H1 (cell line): ENCODE data around the gene IGFL3. TPM values are rescaled to one million over a fixed set of nuclear protein-coding genes. Genes with fewer than 3 reads are reported as not detected.

ENCODE experiments used
- CHD7 ChIP-seq: fragments of 300-600 bp; sonication (generic); IDR thresholded peaks from 2 replicates; pipeline ENCODE4 v1.7.1; 2012; ENCODE audit warnings: low read length, moderate library complexity, mild to moderate bottlenecking, inconsistent platforms; ENCODE audit not compliant: insufficient replicate concordance
- JUND ChIP-seq: IDR thresholded peaks from 2 replicates; pipeline ENCODE4 v1.6.1; 2011; ENCODE audit warnings: mild to moderate bottlenecking, improper control_type of control experiment, low read length
- SRF ChIP-seq: IDR thresholded peaks from 2 replicates; pipeline ENCODE4 v1.6.1; 2011; ENCODE audit warnings: mild to moderate bottlenecking, low read depth, low read length, moderate library complexity
- TCF12 ChIP-seq: IDR thresholded peaks from 2 replicates; pipeline ENCODE4 v1.6.1; 2011; ENCODE audit warnings: low read depth, mild to moderate bottlenecking, low read length
- polyA plus RNA-seq, 7 experiments: library from polyadenylated mRNA; depleted of rRNA in 3 of 7; stranded (reverse) in 5 of 7; unstranded in 2 of 7; fragments of >200 nt in 5 of 7; fragments of 200-250 nt in 2 of 7; gene quantifications; 1 replicate in 5 of 7; 2 replicates in 1 of 7; 4 replicates in 1 of 7; pipeline versions ENCODE4 v1.2.1 to v1.2.3, GENCODE V29; 2011 to 2013; ENCODE audit warnings: missing spikeins in 2 of 7, mixed read lengths in 2 of 7
- total RNA-seq: library from RNA; stranded (reverse); fragmentation: NEBNext Ultra II Directional; extraction: Animal tissue kit (Norgen Biotek cat#: 25700); gene quantifications from 2 replicates; pipeline ENCODE4 v1.2.1, GENCODE V29; 2021

The IGFL3 gene
- total and polyA plus RNA-seq, 2 of the 8 experiments (the other 6 are each of a cell fraction or from before 2014, with no cell fraction given): 0.12 TPM; not detected in 1

- no peak for TF ChIP-seq CHD7
- TF ChIP-seq SRF: no peak
- no peak for TF ChIP-seq TCF12
- no peak for TF ChIP-seq JUND
Observed at GRCh38 chr19:46150606-46151005, 26.1 kb upstream of the IGFL3 start (continued).
